Measurements from ENCODE around the gene REV3L. TPM values are rescaled to one million over a fixed set of nuclear protein-coding genes. Genes with fewer than 3 reads are reported as not detected.

REV3L gene
- total and polyA plus RNA-seq, 2 donors (not counting 1 experiment from before 2014, with no cell fraction given) = 4.7 to 37.9 TPM

DNA sequence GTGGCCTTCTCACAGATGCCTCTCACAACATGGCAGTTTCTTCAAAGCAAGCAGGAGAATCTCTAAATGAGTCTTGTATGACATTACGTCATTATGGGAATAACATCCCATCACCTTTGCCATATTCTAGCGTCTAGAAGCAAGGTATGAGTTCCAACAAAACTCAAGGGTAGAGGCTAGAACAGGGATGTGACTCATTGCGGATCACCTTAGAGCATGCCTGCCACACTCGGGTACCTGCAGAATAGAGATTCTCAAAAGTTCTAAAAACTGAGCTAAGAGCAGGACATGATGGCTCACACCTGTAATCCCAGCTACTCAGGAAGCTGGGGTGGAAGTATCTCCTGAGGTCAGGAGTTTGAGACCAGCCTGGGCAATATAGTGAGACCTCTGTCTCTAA lies 212.9 kb downstream of the REV3L start:
- Histone ChIP-seq H3K4me1 (ENCODE audit: control insufficient read depth in 2 of 2, insufficient read depth in 2 of 2, low read length in 2 of 2) (peaks cover 0 to 3% of the 10 kb centered on the region in 2 donors), H3K4me3 (ENCODE audit: control extremely low read depth in 1 of 5, extremely low read depth in 1 of 5, insufficient read depth in 1 of 5, low read depth in 2 of 5, low read length in 4 of 5) (no peak overlapping the region), H3K79me2 (ENCODE audit: control insufficient read depth, insufficient read depth, low read length) (peaks cover 52% of the 10 kb centered on the region), H3K4me2 (replicated peaks; ENCODE audit: low read depth, low read length, poor library complexity, severe bottlenecking) (no peak overlapping the region), H3K9me3 (ENCODE audit: control extremely low read depth in 1 of 3, control insufficient read depth in 2 of 3, insufficient read depth in 1 of 3, low read length in 2 of 3) (peaks cover 0 to 18% (median 17%) of the 10 kb centered on the region in 3 donors), H4K20me1 (ENCODE audit: control insufficient read depth, insufficient read depth, low read length, poor library complexity, severe bottlenecking) (no peaks in the 10 kb centered on the region), H2AFZ (ENCODE audit: insufficient read depth, low read depth, low read length, poor library complexity, severe bottlenecking) (no peak overlapping the region), H3K9ac (ENCODE audit: low read length) (no peak overlapping the region), H3K27ac (ENCODE audit: low read length in 2 of 2) (no peak overlapping the region), H3K27me3 (replicated peaks in 1 of 4; ENCODE audit: control extremely low read depth in 1 of 4, control insufficient read depth in 3 of 4, insufficient read depth in 4 of 4, low read length in 3 of 4) (no peaks in the 10 kb centered on the region), H3K36me3 (replicated peaks in 1 of 2; ENCODE audit: control extremely low read depth in 1 of 2, control insufficient read depth in 1 of 2, extremely low read depth in 1 of 2, insufficient read depth in 2 of 2, low read length in 1 of 2) (peaks cover 8 to 32% of the 10 kb centered on the region in 2 experiments)
- intact Hi-C loops (cut with micrococcal nuclease) = no loop called here
- POLR2A ChIA-PET = interaction anchor here (1.2 kb wide), 1 partner anchor 11 kb away, joined by 4 read pairs; a partner anchor contains a TSS
- no peak overlapping the region for H3K27ac Mint-ChIP-seq
- no peak for TF ChIP-seq EZH2 (IDR thresholded peaks at IDR 0.05; ENCODE audit: borderline replicate concordance, insufficient read depth, low read depth, low read length, poor library complexity, severe bottlenecking)
- TF ChIP-seq CTCF (IDR thresholded peaks at IDR 0.05) = no peak
- no peak for DNase-seq
- no peaks in the 10 kb centered on the region for H3K27me3 Mint-ChIP-seq
- H3K4me1 Mint-ChIP-seq = peaks cover 15% of the 10 kb centered on the region
- 100% methylated on average over 4 of the region's 4 CpGs for WGBS (ENCODE audit: insufficient coverage)
- peaks cover 5% of the 10 kb centered on the region for H3K9me3 Mint-ChIP-seq (ENCODE audit: insufficient read depth)
- no peak for ATAC-seq (ENCODE audit: low read depth)
- H3K4me3 Mint-ChIP-seq = no peak overlapping the region
- CTCF ChIA-PET = interaction anchor here (1.1 to 1.7 kb wide), 2 partner anchors 11 to 209 kb away, joined by 4 to 5 read pairs; a partner anchor contains a TSS

DNA sequence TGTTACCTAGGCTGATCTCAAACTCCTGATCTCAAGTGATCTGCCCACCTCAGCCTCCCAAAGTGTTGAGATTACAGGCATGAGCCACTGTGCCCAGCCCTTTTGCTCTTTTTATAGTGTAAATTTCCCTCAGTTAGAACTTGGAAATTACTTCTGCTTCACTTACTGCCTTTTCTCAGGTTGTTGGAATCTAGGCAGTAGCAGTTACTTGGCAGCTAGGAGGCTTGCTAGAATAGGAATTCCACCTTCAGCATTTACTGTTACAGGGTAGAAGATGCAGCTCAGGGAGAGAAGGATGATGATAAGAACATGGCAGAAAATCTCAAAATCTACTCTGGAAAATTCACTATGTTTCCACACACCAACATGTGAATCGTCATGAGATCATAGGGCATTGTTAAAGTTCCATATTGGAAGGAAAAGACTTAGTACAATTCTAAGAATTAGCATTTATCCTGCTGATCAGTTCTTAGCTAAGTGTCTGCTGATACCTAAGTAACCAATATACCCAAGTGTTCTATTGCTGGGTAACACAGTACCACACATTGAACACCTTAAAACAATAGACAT lies 213.5 kb downstream of the REV3L start:
- no peak for TF ChIP-seq EZH2 (IDR thresholded peaks at IDR 0.05; ENCODE audit: borderline replicate concordance, insufficient read depth, low read depth, low read length, poor library complexity, severe bottlenecking)
- TF ChIP-seq CTCF (IDR thresholded peaks at IDR 0.05) = no peak
- Mint-ChIP-seq H3K27me3 (no peaks in the 10 kb centered on the region), H3K4me1 (peaks cover 15% of the 10 kb centered on the region), H3K4me3 (no peak overlapping the region), H3K9me3 (ENCODE audit: insufficient read depth) (peaks cover 4% of the 10 kb centered on the region), H3K27ac (no peak overlapping the region)
- peaks cover 51% of the 10 kb centered on the region for H3K79me2 ChIP-seq (ENCODE audit: control insufficient read depth, insufficient read depth, low read length)
- peaks cover 0 to 3% of the 10 kb centered on the region in 2 donors for H3K4me1 ChIP-seq (ENCODE audit: control insufficient read depth in 2 of 2, insufficient read depth in 2 of 2, low read length in 2 of 2)
- H3K27ac ChIP-seq (ENCODE audit: low read length in 2 of 2) = no peak overlapping the region
- no CpG with 5 or more reads among the region's 1 CpG for WGBS (ENCODE audit: insufficient coverage)
- H3K36me3 ChIP-seq (replicated peaks in 1 of 2; ENCODE audit: control extremely low read depth in 1 of 2, control insufficient read depth in 1 of 2, extremely low read depth in 1 of 2, insufficient read depth in 2 of 2, low read length in 1 of 2) = peaks cover 5 to 29% of the 10 kb centered on the region in 2 experiments
- ChIA-PET CTCF (interaction anchor here (1.1 kb wide), 1 partner anchor 209 kb away, joined by 5 read pairs; no protein-coding TSS in a partner anchor), POLR2A (interaction anchor here (1.2 kb wide), 1 partner anchor 10 kb away, joined by 4 read pairs; a partner anchor contains a TSS)
- no peaks in the 10 kb centered on the region for H3K27me3 ChIP-seq (replicated peaks in 1 of 4; ENCODE audit: control extremely low read depth in 1 of 4, control insufficient read depth in 3 of 4, insufficient read depth in 4 of 4, low read length in 3 of 4)
- no peak overlapping the region for H3K4me2 ChIP-seq (replicated peaks; ENCODE audit: low read depth, low read length, poor library complexity, severe bottlenecking)
- DNase-seq (no peak), ATAC-seq (ENCODE audit: low read depth) (no peak)
- intact Hi-C loops (cut with micrococcal nuclease) = no loop called here
- H3K9ac ChIP-seq (ENCODE audit: low read length) = no peak overlapping the region
- H2AFZ ChIP-seq (ENCODE audit: insufficient read depth, low read depth, low read length, poor library complexity, severe bottlenecking) = no peak overlapping the region
- peaks cover 0 to 12% (median 11%) of the 10 kb centered on the region in 3 donors for H3K9me3 ChIP-seq (ENCODE audit: control extremely low read depth in 1 of 3, control insufficient read depth in 2 of 3, insufficient read depth in 1 of 3, low read length in 2 of 3)
- H3K4me3 ChIP-seq (ENCODE audit: control extremely low read depth in 1 of 5, extremely low read depth in 1 of 5, insufficient read depth in 1 of 5, low read depth in 2 of 5, low read length in 4 of 5) = no peak overlapping the region
- no peaks in the 10 kb centered on the region for H4K20me1 ChIP-seq (ENCODE audit: control insufficient read depth, insufficient read depth, low read length, poor library complexity, severe bottlenecking)
